Astrocyte (in vitro differentiated cells and primary cell): ENCODE measurements around the gene SLC25A47.

Source experiments
- EZH2 ChIP-seq: IDR thresholded peaks from 2 replicates; pipeline ENCODE4 v1.6.1; 2012; ENCODE audit warnings: mild to moderate bottlenecking, low read length, inconsistent platforms; ENCODE audit not compliant: insufficient read depth
- TF ChIP-seq, protein P1 (sequence below): IDR thresholded peaks from 2 replicates; pipeline ENCODE4 v1.5.1; 2011; ENCODE audit warnings: low read depth, mild to moderate bottlenecking, inconsistent platforms, low read length, moderate library complexity; ENCODE audit not compliant: insufficient read depth

DNA sequence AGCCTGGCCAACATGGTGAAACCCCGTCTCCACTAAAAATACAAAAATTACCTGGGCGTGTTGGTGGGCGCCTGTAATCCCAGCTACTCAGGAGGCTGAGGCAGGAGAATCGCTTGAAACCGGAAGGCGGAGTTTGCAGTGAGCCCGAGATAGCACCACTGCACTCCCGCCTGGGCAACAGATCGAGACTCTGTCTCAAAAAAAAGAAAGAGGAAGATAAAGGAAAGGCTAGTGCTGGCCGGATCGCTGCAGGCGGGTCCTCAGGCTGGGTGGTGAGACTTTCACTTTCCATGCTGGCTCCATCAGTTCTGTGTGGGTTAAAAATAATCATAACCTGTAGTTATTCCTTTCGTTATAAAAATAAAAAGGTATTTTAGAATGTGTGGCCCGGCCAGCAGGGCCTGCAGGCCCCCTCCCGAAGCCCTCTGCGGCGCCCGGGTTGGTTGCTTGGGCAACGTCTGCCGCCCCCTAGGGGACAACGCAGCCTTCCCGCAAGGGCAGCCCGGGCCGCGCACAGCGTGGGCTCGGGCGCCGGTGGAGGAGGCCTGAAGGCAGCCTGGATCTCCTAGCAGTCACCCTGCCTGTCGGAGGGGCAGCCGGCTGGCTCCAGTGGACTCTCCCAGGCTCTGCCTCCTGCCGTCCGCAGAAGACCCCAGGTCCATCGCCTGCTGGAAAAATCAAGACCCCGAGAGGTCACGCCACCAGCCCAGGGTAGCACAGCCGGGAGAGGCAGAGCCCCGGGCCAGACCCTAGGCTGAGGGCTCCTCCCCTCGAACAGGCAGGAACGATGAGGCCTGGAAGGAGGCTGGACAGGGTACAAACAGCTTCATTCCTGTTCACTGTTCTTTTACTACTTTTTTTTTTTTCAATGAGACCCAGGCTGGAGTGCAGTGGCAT, 5.0 kb upstream of the SLC25A47 start:
- TF ChIP-seq, protein P1, sequence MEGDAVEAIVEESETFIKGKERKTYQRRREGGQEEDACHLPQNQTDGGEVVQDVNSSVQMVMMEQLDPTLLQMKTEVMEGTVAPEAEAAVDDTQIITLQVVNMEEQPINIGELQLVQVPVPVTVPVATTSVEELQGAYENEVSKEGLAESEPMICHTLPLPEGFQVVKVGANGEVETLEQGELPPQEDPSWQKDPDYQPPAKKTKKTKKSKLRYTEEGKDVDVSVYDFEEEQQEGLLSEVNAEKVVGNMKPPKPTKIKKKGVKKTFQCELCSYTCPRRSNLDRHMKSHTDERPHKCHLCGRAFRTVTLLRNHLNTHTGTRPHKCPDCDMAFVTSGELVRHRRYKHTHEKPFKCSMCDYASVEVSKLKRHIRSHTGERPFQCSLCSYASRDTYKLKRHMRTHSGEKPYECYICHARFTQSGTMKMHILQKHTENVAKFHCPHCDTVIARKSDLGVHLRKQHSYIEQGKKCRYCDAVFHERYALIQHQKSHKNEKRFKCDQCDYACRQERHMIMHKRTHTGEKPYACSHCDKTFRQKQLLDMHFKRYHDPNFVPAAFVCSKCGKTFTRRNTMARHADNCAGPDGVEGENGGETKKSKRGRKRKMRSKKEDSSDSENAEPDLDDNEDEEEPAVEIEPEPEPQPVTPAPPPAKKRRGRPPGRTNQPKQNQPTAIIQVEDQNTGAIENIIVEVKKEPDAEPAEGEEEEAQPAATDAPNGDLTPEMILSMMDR: peak; percentile 46
- TF ChIP-seq EZH2: no peak
